Tibial nerve (tissue), 4 donors: ENCODE measurements around the gene LRRC61.

Experiments used
- EP300 ChIP-seq, 2 donors: sonication (generic); formaldehyde crosslinking; IDR thresholded peaks; one replicate each; pipeline ENCODE4 v1.6.1; 2017; ENCODE audit warnings: antibody characterized with exemption in 2 of 2, mild to moderate bottlenecking in 1 of 2
- TF ChIP-seq, protein P1 (sequence below), 5 experiments: fragments of 200-600 bp in 3 of 5; fragments of 450-650 bp in 2 of 5; sonication (generic) in 3 of 5; IDR thresholded peaks; one replicate each; pipeline ENCODE4 v1.5.1; 2016 to 2019; ENCODE audit warnings: antibody characterized with exemption in 5 of 5, mild to moderate bottlenecking in 3 of 5, moderate library complexity in 2 of 5

DNA sequence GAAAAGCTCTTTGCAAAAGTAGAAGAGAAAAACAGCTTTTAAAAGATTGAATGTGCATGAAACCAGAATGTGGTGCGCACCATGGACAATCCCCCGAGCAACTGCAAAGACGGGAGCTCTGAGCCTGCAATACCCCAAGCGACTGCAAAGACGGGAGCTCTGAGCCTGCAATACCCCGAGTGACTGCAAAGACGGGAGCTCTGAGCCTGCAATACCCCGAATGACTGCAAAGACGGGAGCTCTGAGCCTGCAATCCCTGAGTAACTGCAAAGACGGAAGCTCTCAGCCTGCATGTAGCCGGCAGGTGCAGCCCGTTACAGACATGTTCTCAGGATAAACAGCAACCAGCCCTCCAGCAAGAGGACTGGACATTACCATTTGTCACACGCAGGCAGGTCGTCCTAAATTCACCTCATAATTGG is 62.2 kb downstream of the LRRC61 start:
- TF ChIP-seq, protein P1, sequence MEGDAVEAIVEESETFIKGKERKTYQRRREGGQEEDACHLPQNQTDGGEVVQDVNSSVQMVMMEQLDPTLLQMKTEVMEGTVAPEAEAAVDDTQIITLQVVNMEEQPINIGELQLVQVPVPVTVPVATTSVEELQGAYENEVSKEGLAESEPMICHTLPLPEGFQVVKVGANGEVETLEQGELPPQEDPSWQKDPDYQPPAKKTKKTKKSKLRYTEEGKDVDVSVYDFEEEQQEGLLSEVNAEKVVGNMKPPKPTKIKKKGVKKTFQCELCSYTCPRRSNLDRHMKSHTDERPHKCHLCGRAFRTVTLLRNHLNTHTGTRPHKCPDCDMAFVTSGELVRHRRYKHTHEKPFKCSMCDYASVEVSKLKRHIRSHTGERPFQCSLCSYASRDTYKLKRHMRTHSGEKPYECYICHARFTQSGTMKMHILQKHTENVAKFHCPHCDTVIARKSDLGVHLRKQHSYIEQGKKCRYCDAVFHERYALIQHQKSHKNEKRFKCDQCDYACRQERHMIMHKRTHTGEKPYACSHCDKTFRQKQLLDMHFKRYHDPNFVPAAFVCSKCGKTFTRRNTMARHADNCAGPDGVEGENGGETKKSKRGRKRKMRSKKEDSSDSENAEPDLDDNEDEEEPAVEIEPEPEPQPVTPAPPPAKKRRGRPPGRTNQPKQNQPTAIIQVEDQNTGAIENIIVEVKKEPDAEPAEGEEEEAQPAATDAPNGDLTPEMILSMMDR (IDR thresholded peaks at IDR 0.05) = no peak
- no peak for TF ChIP-seq EP300 (IDR thresholded peaks at IDR 0.05)
